NCI-H1417 (cell line): Measurements from ENCODE around the gene CCND3.
"Not testable (repeated sequence)": the region's sequence is repeated elsewhere in the genome, so short reads cannot be mapped to it uniquely, and the experiment has no call there.

Experiments used
- DNase-seq, 3 experiments: peaks; one replicate each; lab custom pipeline; 2025; lab: John Stamatoyannopoulos, UW

Gene CCND3

GRCh38 chr6:41947581-41948220 is 6.1 kb upstream of the CCND3 start:
- no peak for DNase-seq

GRCh38 chr6:41943456-41943855 is 1.8 kb upstream of the CCND3 start:
- no peak for DNase-seq

GRCh38 chr6:41942882-41943281 is 1.3 kb upstream of the CCND3 start:
- not testable (repeated sequence) for DNase-seq

GRCh38 chr6:41942067-41942851 is 651 bp upstream of the CCND3 start:
- DNase-seq = no peak

- peak in 2 of 3 experiments; percentile 62 to 73 for DNase-seq
Observed at GRCh38 chr6:41940759-41941279, 789 bp downstream of the CCND3 start.

GRCh38 chr6:41939848-41940758 is 1.5 kb downstream of the CCND3 start:
- DNase-seq = no peak

GRCh38 chr6:41939176-41939847 is 2.3 kb downstream of the CCND3 start:
- DNase-seq = no peak

GRCh38 chr6:41938590-41939175 is 2.9 kb downstream of the CCND3 start:
- DNase-seq = no peak

GRCh38 chr6:41937861-41938574 is 3.6 kb downstream of the CCND3 start:
- no peak for DNase-seq

- DNase-seq = no peak
Observed at GRCh38 chr6:41937472-41937860, 4.1 kb downstream of the CCND3 start.

- peak; percentile 26 to 74 (median 61) for DNase-seq
Observed at GRCh38 chr6:41936073-41936837, 5.4 kb downstream of the CCND3 start.

GRCh38 chr6:41935685-41936072 is 5.9 kb downstream of the CCND3 start:
- no peak for DNase-seq

GRCh38 chr6:41935193-41935574 is 6.4 kb downstream of the CCND3 start:
- peak in 1 of 3 experiments; percentile 12 for DNase-seq

- no peak for DNase-seq
Observed at GRCh38 chr6:41934278-41935192, 7.1 kb downstream of the CCND3 start.

- DNase-seq = no peak
Observed at GRCh38 chr6:41932378-41932777, 9.2 kb downstream of the CCND3 start.

- no peak for DNase-seq
Observed at GRCh38 chr6:41931792-41932191, 9.8 kb downstream of the CCND3 start.

- no peak for DNase-seq
Observed at GRCh38 chr6:41929924-41930323, 11.7 kb downstream of the CCND3 start.

- DNase-seq = no peak
Observed at GRCh38 chr6:41927253-41927652, 14.4 kb downstream of the CCND3 start.

GRCh38 chr6:41922154-41922553 is 19.5 kb downstream of the CCND3 start:
- DNase-seq = no peak
